NB4 (cell line): ENCODE measurements around the gene THUMPD2.
"Not testable (repeated sequence)": the region's sequence is repeated elsewhere in the genome, so short reads cannot be mapped to it uniquely, and the experiment has no call there.

Source experiments
- DNase-seq: peaks from one replicate; pipeline ENCODE4 v3.0.0; 2010; ENCODE audit warnings: low read depth
- H3K4me3 ChIP-seq: one replicate; pipeline ENCODE4 v1.5.1; 2011; ENCODE audit warnings: mild to moderate bottlenecking, low read depth, low read length, moderate library complexity
- CTCF ChIP-seq: IDR thresholded peaks from one replicate; pipeline ENCODE4 v1.5.1; 2012; ENCODE audit warnings: low read depth, low read length
- MAX ChIP-seq: IDR thresholded peaks from 2 replicates; pipeline ENCODE4 v1.6.1; 2011; ENCODE audit warnings: low read depth, low read length
- MYC ChIP-seq: IDR thresholded peaks from 2 replicates; pipeline ENCODE4 v1.6.1; 2011; ENCODE audit warnings: low read depth, low read length
- POLR2A ChIP-seq: IDR thresholded peaks from 2 replicates; pipeline ENCODE4 v1.6.1; 2011; ENCODE audit warnings: mild to moderate bottlenecking; ENCODE audit not compliant: insufficient read length; ENCODE audit errors: extremely low read depth

Gene THUMPD2

GRCh38 chr2:39730276-39730675 lies 48.8 kb downstream of the THUMPD2 start:
- no peak for TF ChIP-seq CTCF
- DNase-seq = no peak
- no peak overlapping the region for H3K4me3 ChIP-seq

- H3K4me3 ChIP-seq = no peak overlapping the region
- TF ChIP-seq MYC (no peak), MAX (no peak), CTCF (peak; percentile 85), POLR2A (no peak)
- DNase-seq = peak; percentile 56
These were observed 50.1 kb downstream of the THUMPD2 start for GRCh38 chr2:39728941-39729351.

GRCh38 chr2:39728085-39728484 lies 51.0 kb downstream of the THUMPD2 start:
- DNase-seq, H3K4me3 ChIP-seq: not testable (repeated sequence)

- H3K4me3 ChIP-seq = no peak overlapping the region
- DNase-seq = no peak
- no peak for TF ChIP-seq MAX
- TF ChIP-seq POLR2A = no peak
- TF ChIP-seq CTCF = no peak
- no peak for TF ChIP-seq MYC
These were observed 53.7 kb downstream of the THUMPD2 start for GRCh38 chr2:39725401-39725800.

- no peak for DNase-seq
- no peak for TF ChIP-seq CTCF
- no peak for TF ChIP-seq MAX
- TF ChIP-seq POLR2A = no peak
- TF ChIP-seq MYC = no peak
These were observed 54.3 kb downstream of the THUMPD2 start for GRCh38 chr2:39724828-39725144.

GRCh38 chr2:39723946-39724827 lies 54.9 kb downstream of the THUMPD2 start:
- no peak for DNase-seq
- no peak overlapping the region for H3K4me3 ChIP-seq
- TF ChIP-seq MYC = no peak
- TF ChIP-seq CTCF = no peak
- no peak for TF ChIP-seq MAX
- TF ChIP-seq POLR2A = no peak

More at GRCh38 chr2:39724828-39725144, 54.3 kb downstream of the THUMPD2 start:
- no peak overlapping the region for H3K4me3 ChIP-seq
